GM19468 (cell line): ENCODE measurements around the gene ZBTB6.
"Not testable (repeated sequence)": the region's sequence is repeated elsewhere in the genome, so short reads cannot be mapped to it uniquely, and the experiment has no call there.

Experiments
- ATAC-seq: cut with Tn5 transposase; IDR thresholded peaks from one replicate; pipeline ENCODE4 v1.9.1; 2021; ENCODE audit warnings: mild to moderate bottlenecking, moderate library complexity, moderate number of reproducible peaks; ENCODE audit not compliant: unreplicated experiment; ENCODE audit errors: extremely low read depth

The ZBTB6 gene

DNA sequence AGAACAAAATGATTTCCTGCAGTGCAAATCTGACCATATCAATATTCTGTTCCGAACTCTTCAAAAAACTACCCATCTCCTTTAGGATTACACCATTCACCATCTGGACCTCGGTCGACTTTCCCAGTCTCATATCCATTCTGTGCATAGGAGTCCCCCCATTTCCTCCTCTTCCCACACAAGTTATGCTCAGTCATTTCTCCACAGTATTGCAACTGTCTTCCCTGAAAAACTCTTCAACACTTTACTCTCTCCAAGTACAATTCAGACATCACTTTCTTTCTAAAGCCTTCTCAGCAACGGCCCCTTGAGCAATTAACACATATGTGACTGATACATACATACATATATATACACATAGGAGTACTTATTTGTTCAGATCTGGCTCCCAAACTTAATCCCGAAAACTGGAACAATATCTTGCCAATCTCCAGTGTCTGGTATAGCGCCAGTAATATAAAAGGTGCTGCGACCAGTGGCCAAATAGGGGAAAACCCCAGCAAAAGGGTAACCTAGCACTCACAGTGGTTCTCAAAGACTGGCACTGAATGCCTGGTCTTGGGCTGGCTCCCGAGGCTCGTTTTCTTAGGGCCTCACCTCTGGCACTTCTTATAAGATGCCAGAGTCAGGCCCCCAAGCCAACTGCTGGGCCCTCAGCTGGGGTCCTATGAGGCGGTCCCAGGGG is 17.6 kb upstream of the ZBTB6 start:
- no peak for ATAC-seq

DNA sequence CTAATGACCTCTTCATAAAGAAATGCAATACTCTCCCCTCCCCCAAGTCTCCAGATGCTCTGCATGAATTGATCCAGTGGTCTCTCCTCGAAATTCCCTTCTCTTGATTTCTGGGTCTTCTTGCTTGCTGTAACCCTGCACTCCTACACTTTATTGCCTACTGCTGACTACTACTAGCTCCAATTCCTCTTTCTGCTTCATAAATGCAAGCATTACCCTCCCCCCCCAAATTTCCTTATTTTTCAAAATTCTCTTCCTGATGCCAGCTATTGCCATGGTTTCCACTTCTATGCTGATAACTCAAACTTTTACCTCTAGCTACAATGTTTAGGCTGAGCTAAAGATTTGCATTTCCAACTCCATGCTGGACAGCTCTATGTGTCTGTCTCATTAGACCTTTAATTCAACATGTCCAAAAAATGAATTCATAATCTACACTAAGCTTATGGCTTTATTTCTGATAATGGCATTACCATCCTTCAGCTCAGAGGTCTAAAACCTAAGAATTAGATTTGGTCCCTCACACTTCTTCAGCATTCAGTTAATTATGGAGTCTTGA is 16.8 kb upstream of the ZBTB6 start:
- ATAC-seq: no peak

DNA sequence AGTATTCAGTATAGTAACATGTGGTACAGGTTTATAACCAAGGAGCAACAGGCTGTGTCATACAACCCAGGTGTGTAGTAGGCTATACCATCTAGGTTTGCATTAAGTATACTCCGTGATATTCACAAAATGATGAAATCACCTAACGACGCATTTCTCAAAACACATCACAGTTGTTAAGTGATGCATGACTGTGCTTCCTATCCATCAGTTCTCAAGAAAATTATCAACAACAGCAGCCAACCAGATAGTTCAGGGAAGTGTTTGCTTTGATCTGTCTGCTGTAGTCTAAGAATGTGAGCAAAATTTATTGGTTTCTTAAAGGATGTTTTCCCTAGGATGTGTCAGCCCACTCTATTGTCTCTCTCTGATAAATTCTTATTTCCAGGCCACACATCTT is 10.8 kb upstream of the ZBTB6 start:
- ATAC-seq: no peak

DNA sequence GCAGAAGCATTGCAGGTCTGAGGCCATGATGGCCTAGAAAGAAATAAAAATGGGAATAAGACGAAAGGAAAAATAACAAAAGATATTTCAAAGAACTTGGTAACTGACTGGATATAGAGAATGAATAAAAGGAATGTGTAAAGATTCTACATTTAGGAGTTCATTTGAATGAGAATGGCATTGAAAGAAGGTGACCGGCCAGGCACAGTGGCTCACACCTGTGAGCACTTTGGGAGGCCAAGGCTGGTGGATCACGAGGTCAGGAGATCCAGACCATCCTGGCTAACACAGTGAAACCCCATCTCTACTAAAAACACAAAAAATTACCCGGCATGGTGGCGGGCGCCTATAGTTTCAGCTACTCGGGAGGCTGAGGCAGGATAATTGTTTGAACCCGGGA is 9.6 kb upstream of the ZBTB6 start:
- no peak for ATAC-seq

DNA sequence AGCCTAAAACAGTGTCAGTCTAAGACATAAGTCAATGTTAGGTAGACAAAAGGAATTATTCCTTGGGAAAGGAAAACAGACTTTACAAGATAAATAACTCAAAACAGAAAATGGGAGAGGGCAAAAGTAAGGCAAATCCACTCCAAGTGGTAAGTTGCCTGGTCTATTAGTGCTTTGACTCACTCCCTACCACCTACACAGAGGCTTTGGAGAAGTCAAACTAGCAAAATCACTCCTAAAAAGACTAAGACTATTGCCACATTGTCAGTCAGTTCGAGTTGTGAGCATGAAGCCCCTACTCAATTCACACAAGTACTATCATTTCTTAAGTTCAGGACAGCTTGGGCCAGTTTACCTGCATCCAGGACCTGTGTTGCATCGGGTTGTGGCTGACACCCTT is 5.2 kb upstream of the ZBTB6 start:
- ATAC-seq: no peak

DNA sequence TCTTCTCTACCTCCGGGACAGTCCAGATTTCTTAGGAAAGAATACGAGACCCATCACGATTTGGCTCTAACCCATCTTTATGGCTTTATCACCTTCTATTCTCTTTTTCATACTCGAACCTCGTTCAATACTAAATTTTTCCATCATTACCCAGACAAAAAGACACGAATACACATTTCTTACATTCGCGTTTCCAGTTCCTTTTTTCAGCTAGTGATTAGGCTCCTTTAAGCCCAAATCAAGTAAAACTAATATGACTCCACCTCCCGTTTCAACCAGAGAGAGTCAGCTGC is 506 bp downstream of the ZBTB6 start:
- ATAC-seq: no peak

DNA sequence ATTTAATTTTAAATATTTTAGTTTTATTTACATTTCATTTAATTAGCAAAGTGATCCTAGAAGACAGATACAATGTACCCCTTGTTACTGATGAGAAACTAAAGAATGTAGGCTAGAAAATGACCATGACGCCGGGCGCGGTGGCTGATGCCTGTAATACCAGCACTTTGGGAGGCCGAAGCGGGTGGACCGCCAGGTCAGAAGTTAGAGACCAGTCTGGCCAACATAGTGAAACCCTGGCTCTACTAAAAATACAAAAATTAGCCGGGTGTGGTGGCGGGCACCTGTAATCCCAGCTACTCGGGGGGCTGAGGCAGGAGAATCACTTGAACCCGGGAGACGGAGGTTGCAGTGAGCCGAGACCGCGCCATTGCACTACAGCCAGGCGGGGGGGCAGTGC is 7.0 kb downstream of the ZBTB6 start:
- not testable (repeated sequence) for ATAC-seq

DNA sequence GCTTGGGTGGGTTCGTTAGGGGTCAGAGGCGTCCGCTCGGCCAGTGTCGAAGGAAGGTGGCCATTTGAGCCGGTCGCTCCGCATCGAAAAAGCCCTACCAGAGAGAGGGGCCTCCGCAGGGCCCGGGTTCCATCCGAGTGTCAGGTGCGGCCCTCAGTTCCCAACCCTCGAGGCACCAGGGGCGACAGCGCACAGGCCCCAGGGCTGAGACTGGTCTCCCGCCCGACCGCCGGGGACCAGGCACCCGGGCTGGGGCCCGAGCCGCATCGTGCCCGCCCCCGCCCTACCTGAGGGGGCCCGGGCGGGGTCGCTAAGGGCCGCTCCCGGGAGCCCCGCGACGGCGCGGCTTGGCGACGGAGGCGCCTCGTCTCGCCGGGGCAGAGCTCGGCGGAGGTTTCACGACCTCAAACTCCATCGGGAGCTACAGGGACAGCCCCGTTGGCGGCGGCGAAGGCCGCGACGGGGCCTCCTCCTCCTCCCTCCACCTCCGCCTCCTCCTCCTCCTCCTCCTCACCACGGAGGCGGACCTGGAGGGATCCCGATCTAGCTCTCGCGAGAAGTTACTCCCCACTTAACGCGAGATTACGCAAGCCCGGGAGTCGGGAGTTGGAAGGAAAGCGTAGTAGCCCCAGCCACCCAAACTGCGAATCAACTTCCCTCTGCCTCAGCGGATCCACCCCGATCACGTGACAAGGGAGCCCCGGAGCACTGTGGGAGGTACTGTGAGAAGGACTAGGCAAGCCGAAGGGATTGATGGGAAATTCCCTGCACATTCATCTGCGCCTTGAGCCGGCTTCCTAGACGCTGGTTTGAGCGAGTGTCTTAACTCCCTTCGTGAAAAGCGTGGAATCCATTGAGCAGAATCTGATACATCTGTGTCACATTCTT is 8.1 kb downstream of the ZBTB6 start, which contains the start of gene RC3H2:
Gene RC3H2, minus strand, starts transcription at position 537 of the 888 bp plus-strand sequence. CDS start 7,850 bp downstream, outside the sequence.
- ATAC-seq: peak; percentile 82

DNA sequence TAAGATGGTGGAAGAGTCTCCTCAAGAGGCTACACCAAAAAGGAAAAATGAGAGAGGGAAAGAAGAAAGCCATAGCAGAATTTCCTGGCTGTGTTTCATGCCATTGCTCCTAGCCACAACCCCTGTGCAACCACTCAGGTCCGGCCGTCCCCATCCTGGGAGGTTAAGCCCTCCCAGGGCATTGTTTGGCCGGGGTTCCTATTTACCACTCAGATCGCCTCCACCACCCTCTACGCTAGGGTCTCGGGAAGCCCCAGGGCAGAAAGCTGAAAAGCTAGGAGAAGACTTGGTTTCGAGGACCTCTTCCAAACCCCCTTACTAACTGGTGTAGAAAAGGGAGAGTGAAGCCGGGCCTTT is 8.7 kb downstream of the ZBTB6 start:
- no peak for ATAC-seq

DNA sequence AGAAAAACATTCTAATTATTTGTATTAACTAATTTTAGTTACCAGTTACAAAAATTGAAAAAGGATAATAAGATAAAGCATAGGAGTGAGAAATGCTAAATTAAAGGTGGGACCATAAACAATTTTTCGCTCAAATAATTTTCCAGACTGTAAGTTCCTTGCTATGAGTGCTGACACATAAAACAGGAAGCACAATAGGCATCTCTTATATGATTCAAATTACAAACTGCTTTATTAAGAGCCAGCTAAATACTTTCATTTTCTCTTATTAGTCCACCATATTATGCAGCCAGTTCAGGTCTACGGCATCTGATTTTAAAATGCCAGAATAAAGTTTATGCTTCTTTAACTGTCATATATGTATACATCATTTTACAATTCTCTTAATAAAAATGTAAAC is 12.3 kb downstream of the ZBTB6 start:
- ATAC-seq: no peak

DNA sequence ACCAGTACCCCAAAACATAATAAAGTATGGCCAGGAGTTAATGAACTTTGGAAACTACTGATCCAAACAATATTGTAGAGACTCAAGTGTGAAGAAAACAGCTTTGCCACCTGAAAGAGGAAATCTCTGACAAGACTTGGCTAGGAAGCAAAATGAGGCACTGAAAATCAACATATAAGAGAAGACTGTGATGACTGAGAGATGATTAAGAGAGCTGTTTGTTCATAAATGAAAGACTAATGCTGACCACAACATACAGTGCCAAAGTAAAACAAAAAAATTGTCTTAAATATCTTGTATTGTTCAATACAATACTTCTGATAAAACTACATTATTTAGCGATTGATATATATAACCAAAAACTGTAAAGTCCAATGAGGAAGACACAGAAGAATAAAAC is 15.2 kb downstream of the ZBTB6 start:
- ATAC-seq: no peak

DNA sequence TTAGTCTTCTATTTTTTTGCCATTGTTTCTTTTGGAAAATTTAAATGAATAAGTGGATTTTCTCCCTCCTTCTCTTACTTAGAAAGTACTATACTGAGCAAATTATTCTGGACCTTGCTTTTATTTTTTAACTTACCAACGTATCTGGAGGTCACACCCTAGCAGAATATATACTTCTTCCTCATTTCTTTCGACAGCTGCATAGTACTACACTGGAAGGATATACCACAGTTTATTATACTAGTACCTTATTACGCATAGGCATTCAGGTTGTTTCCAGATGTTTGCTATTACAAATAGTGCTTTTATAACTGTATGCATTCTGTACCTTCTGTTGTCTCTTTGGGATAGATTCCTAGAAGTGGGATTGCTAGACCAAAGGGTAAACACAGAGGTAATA is 24.6 kb downstream of the ZBTB6 start:
- no peak for ATAC-seq

DNA sequence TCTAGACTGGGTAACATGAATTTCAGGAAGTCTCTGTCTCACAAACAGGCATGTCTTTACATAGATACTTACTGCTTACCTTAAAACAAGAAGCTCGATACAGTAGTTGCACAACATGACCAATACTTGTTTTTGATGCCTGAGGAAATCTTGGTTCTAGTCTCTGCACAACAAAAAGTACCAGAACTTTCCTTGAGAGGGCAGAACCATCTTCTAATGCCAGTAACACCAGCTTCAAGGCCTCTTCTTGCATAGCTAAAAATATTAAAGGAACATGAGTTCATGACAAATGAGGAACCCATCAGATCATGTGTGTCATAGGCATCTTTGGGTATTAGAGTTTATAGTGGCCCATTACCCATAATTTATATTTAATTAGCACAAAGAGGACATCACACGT is 30.0 kb downstream of the ZBTB6 start:
- no peak for ATAC-seq

DNA sequence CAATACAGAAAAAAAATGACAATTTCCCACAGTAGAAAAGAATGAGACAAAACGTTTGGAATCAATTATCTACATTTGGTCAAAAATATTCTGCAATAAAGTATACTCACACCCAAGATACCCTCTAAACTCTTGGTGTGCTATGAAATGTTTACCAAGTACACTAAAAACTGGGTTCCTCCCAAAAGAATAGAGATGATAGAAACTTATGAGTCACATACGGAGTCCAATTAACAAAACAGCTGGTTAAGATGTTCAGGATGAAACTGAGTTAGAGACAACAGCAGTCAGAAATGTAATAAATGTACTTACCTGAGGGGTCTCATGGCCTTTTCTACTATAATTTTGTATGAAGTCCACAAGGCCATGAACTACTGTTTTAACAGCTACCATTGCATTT is 33.7 kb downstream of the ZBTB6 start:
- no peak for ATAC-seq

DNA sequence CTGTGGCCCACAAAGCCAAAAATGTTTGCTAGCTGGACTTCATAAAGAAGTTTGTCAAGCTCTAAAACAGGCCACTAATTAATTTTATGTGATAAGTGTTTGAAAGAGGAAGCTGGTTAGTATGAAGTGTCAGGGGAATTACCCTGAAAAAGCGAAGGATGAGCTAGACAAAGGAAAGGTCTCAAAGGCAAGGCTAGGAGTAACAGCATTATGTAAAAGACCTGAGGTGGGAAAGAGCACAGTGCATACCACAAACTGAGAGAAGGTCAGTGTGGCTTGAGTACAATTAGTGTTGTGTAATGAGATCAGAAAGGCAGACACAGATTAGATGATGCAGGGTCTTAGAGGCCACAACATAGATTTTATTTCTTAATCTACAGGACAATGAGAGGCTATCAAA is 37.6 kb downstream of the ZBTB6 start:
- ATAC-seq: no peak

DNA sequence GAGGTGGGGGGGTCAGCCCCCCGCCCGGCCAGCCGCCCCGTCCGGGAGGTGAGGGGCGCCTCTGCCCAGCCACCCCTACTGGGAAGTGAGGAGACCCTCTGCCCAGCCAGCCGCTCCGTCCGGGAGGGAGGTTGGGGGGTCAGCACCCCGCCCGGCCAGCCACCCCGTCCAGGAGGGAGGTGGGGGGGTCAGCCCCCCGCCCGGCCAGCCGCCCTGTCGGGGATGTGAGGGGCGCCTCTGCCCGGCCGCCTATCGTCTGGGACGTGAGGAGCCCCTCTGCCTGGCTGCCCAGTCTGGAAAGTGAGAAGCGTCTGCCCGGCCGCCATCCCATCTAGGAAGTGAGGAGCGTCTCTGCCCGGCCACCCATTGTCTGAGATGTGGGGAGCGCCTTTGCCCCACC is 45.8 kb downstream of the ZBTB6 start:
- not testable (repeated sequence) for ATAC-seq

DNA sequence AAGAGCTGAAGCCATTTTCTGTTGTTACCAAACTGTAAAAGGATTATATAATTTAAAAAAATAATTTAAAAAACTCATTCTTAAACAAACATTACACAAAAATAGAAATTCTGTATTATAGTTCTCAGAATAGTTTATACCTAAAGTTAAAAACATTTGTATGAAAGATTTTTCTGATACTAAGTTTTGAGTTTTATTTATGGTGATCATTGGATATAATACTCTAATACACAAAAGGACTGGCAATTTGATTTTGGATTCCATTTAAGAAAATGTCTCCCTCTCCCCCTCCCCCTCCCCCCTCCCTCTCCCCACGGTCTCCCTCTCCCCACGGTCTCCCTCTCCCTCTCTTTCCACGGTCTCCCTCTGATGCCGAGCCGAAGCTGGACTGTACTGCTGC is 47.0 kb downstream of the ZBTB6 start:
- ATAC-seq: no peak

DNA sequence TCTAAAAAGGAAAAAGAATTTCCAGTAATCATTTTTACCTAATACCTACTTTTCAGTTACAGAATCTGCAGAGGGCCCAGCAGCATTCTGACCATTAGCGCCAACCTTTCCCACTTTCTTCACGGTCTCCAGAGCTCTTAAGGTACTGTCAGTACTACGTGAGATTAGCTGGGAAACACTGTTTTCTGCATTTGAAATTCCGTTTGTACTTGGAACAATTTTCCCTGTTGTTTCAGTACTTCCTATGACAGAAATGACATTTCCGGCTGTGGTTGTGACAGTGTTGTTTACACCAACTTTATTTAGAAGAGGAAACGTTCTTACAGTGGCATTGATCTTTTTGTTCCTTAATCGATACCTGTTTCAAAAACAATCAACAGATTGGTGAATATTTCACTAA is 47.8 kb downstream of the ZBTB6 start:
- no peak for ATAC-seq

DNA sequence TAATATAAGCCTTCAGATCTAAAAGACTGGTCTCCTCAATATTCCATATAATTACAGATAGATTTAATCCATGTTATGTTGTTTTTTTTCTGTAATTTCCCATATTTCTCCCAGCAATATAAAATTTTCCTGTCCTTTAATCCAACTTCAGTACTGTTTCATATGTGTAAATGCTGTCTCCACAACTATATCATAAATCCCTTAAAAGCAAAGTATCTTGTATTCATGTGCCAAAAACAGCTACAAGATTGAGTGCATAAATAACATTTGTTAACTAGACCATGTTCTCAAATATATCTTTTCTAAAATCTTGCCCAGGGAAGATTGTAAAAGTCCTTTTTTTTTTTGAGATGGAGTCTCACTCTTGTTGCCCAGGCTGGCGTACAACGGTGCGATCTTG is 49.7 kb downstream of the ZBTB6 start:
- ATAC-seq: no peak

DNA sequence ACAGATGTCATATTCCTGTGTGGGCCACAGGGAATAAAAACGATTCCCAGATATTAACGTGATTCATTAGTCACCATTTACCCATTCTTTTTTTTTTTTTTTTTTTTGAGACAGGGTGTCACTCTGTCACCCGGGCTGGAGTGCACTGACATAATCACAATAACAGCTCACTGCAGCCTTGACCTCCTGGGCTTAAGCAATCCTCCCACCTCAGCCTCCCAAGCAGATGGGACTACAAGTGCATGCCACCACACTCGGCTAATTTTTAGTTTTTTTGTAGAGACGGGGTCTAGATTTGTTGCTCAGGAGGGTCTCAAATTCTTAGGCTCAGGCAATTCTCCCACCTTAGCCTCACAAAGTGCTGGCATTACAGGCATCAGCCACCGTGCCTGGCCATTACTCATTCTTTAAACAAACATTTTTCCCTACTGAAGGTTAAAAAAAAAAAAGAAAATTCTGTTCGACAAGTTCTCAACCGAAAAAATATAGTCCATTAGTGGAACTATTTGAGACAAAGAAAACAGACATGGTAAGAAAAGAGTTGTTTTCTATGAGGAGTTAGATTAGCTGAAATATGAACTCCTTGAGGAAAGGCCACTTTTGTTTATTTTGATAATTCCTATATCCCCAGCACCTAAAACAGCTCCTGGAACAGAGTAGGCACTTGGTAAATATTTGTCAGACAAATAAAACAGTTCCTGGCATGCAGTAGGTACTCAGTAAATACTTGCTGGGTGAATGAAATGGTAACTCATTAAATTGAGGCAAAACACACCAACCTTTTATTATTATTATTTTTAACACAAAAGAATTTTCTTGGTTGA is 52.6 kb downstream of the ZBTB6 start:
- ATAC-seq: no peak
